ENCODE data around the gene PANK3. TPM values are rescaled to one million over a fixed set of nuclear protein-coding genes. Genes with fewer than 3 reads are reported as not detected.

Gene PANK3
- total and polyA plus RNA-seq, 10 of the 15 experiments (the other 5 are each of a cell fraction or from before 2014, with no cell fraction given): 4.7 to 43.7 (median 23.9) TPM

DNA sequence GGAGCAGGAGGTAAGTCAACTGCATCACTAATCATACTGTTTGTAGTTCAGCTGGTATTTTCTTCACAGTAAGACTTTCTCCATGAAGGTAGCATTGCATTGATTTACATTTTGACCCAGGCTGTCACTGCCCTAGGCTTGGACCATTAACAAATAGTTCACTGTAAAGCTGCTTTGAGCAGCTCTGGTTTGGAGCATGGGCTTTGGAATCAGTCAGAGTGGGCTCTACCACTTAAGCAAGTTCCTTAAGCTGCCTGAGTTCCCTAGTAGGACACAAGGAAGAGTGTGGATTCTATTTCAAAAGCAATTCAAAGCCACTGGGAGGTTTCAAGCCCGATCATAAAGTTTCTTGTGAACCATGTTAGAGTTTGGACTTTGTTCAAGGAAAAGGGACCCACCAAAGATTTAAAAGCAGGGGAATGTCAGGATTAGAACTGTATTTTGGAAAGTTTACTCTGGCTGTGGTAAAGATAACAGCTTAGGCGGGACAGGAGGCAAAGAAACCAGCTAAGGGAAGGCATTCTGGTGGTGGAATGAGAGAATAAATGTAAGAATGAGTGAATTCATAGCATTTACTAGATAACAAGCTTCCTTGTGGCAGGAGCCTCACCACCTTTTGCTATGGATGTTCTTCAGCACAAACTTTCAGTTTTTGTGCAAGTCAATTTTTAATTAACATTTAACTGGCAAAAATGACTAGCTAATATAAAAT lies 12.3 kb upstream of the PANK3 start:
- BruUV-seq (replicated peaks): no TSS peak
- Histone ChIP-seq H3K4me1 (ENCODE audit: control insufficient read depth, insufficient read depth, low read length) (0 out of 2 replicates have a peak, but pooled peaks cover 5% of the 10 kb centered on the region), H3K27ac (ENCODE audit: control insufficient read depth, insufficient read depth) (no peak overlapping the region), H3K36me3 (ENCODE audit: control insufficient read depth in 2 of 2, insufficient read depth in 2 of 2, low read length in 1 of 2) (no peaks in the 10 kb centered on the region), H3K27me3 (replicated peaks in 1 of 2; ENCODE audit: control insufficient read depth in 2 of 2, insufficient read depth in 2 of 2, low read length in 1 of 2) (no peaks in the 10 kb centered on the region), H2AFZ (ENCODE audit: control insufficient read depth, low read depth, low read length) (no peak overlapping the region), H3K4me2 (ENCODE audit: control insufficient read depth, insufficient read depth) (no peak overlapping the region), H3K4me3 (no peak overlapping the region), H3K9me3 (replicated peaks; ENCODE audit: control insufficient read depth, insufficient read depth, low read length) (no peaks in the 10 kb centered on the region), H3K9ac (ENCODE audit: control insufficient read depth, insufficient read depth, low read length) (no peak overlapping the region), H3K79me2 (ENCODE audit: control insufficient read depth, insufficient read depth, low read length) (no peaks in the 10 kb centered on the region), H4K20me1 (ENCODE audit: control insufficient read depth, insufficient read depth) (no peaks in the 10 kb centered on the region)
- in situ Hi-C loops (cut with MboI): no loop called here
- WGBS (ENCODE audit: insufficient coverage, insufficient replicate concordance, low lambda C conversion rate, missing lambda C conversion rate): 44% methylated on average over 2 of the region's 2 CpGs
- ATAC-seq: no peak
- SMC1A ChIA-PET (ENCODE audit: uncharacterized antibody, unreplicated experiment): interaction anchor here (0.8 to 1.3 kb wide), 4 partner anchors 11 to 20 kb away, joined by 3 to 4 read pairs (median 4); partner anchors contain the start of gene PANK3
- CTCF ChIA-PET: interaction anchor here (1.3 kb wide), 1 partner anchor 11 kb away, joined by 3 read pairs; no protein-coding TSS in a partner anchor
- RAD21 ChIA-PET (ENCODE audit: unreplicated experiment): interaction anchor here (0.5 to 1.9 kb wide), 2 partner anchors 12 to 656 kb away, joined by 3 to 5 read pairs; partner anchors contain the start of gene PANK3
- FAIRE-seq: no peak
- no peak for DNase-seq (ENCODE audit: low read depth, low spot score)
- intact Hi-C loops (cut with micrococcal nuclease; ENCODE audit: unreplicated experiment): no loop called here
- POLR2A ChIA-PET: interaction anchor here (0.9 kb wide), 1 partner anchor 9 kb away, joined by 4 read pairs; no protein-coding TSS in a partner anchor
- TF ChIP-seq ZNF622 (IDR thresholded peaks at IDR 0.05) (no peak), IKZF2 (IDR thresholded peaks at IDR 0.05) (no peak), NR2F1 (conservative IDR thresholded peaks at IDR 0.05) (no peak), FOS (IDR thresholded peaks at IDR 0.05; ENCODE audit: borderline replicate concordance, extremely low read depth, insufficient read length) (no peak), RFX5 (IDR thresholded peaks at IDR 0.05; ENCODE audit: low read depth, low read length) (no peak), RB1 (IDR thresholded peaks at IDR 0.05; ENCODE audit: borderline replicate concordance) (no peak), SREBF1 (IDR thresholded peaks at IDR 0.05; ENCODE audit: low read length) (no peak), BCL11A (IDR thresholded peaks at IDR 0.05; ENCODE audit: low read depth, low read length) (no peak), ATF7 (IDR thresholded peaks at IDR 0.05; ENCODE audit: low read depth) (no peak), RUNX3 (IDR thresholded peaks at IDR 0.05; ENCODE audit: low read length) (no peak), NRF1 (conservative IDR thresholded peaks at IDR 0.05; ENCODE audit: low read depth, low read length) (no peak), SMAD5 (IDR thresholded peaks at IDR 0.05; ENCODE audit: low read depth) (no peak), FOXM1 (IDR thresholded peaks at IDR 0.05; ENCODE audit: low read depth, low read length) (no peak)
- TF ChIP-seq, protein P1, sequence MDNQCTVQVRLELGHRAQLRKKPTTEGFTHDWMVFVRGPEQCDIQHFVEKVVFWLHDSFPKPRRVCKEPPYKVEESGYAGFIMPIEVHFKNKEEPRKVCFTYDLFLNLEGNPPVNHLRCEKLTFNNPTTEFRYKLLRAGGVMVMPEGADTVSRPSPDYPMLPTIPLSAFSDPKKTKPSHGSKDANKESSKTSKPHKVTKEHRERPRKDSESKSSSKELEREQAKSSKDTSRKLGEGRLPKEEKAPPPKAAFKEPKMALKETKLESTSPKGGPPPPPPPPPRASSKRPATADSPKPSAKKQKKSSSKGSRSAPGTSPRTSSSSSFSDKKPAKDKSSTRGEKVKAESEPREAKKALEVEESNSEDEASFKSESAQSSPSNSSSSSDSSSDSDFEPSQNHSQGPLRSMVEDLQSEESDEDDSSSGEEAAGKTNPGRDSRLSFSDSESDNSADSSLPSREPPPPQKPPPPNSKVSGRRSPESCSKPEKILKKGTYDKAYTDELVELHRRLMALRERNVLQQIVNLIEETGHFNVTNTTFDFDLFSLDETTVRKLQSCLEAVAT (IDR thresholded peaks at IDR 0.05): no peak
- TF ChIP-seq, protein P2, sequence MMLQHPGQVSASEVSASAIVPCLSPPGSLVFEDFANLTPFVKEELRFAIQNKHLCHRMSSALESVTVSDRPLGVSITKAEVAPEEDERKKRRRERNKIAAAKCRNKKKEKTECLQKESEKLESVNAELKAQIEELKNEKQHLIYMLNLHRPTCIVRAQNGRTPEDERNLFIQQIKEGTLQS (IDR thresholded peaks at IDR 0.05; ENCODE audit: borderline replicate concordance, extremely low read depth, low read depth, low read length): no peak
- TF ChIP-seq, protein P3, sequence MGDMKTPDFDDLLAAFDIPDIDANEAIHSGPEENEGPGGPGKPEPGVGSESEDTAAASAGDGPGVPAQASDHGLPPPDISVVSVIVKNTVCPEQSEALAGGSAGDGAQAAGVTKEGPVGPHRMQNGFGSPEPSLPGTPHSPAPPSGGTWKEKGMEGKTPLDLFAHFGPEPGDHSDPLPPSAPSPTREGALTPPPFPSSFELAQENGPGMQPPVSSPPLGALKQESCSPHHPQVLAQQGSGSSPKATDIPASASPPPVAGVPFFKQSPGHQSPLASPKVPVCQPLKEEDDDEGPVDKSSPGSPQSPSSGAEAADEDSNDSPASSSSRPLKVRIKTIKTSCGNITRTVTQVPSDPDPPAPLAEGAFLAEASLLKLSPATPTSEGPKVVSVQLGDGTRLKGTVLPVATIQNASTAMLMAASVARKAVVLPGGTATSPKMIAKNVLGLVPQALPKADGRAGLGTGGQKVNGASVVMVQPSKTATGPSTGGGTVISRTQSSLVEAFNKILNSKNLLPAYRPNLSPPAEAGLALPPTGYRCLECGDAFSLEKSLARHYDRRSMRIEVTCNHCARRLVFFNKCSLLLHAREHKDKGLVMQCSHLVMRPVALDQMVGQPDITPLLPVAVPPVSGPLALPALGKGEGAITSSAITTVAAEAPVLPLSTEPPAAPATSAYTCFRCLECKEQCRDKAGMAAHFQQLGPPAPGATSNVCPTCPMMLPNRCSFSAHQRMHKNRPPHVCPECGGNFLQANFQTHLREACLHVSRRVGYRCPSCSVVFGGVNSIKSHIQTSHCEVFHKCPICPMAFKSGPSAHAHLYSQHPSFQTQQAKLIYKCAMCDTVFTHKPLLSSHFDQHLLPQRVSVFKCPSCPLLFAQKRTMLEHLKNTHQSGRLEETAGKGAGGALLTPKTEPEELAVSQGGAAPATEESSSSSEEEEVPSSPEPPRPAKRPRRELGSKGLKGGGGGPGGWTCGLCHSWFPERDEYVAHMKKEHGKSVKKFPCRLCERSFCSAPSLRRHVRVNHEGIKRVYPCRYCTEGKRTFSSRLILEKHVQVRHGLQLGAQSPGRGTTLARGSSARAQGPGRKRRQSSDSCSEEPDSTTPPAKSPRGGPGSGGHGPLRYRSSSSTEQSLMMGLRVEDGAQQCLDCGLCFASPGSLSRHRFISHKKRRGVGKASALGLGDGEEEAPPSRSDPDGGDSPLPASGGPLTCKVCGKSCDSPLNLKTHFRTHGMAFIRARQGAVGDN (IDR thresholded peaks at IDR 0.05): no peak
- TF ChIP-seq, protein P4, sequence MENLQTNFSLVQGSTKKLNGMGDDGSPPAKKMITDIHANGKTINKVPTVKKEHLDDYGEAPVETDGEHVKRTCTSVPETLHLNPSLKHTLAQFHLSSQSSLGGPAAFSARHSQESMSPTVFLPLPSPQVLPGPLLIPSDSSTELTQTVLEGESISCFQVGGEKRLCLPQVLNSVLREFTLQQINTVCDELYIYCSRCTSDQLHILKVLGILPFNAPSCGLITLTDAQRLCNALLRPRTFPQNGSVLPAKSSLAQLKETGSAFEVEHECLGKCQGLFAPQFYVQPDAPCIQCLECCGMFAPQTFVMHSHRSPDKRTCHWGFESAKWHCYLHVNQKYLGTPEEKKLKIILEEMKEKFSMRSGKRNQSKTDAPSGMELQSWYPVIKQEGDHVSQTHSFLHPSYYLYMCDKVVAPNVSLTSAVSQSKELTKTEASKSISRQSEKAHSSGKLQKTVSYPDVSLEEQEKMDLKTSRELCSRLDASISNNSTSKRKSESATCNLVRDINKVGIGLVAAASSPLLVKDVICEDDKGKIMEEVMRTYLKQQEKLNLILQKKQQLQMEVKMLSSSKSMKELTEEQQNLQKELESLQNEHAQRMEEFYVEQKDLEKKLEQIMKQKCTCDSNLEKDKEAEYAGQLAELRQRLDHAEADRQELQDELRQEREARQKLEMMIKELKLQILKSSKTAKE (IDR thresholded peaks at IDR 0.05; ENCODE audit: low read depth, poor library complexity, severe bottlenecking): no peak
